Type B pancreatic cell (in vitro differentiated cells): ENCODE measurements around the gene LYPD3. TPM values are rescaled to one million over a fixed set of nuclear protein-coding genes. Genes with fewer than 3 reads are reported as not detected.

Source experiments
- DNase-seq: peaks from one replicate; pipeline ENCODE4 v3.0.0; 2021; ENCODE audit warnings: mixed read lengths; ENCODE audit not compliant: unreplicated experiment; ENCODE audit errors: extremely low spot score
- H3K27ac Mint-ChIP-seq: 2 replicates; pipeline ENCODE4 v1.8.0; 2021; ENCODE audit warnings: mild to moderate bottlenecking, mixed read lengths
- H3K27me3 Mint-ChIP-seq: 2 replicates; pipeline ENCODE4 v1.8.0; 2021; ENCODE audit warnings: mixed read lengths
- H3K36me3 Mint-ChIP-seq: 2 replicates; pipeline ENCODE4 v1.8.0; 2021; ENCODE audit warnings: mixed read lengths
- H3K4me1 Mint-ChIP-seq: one replicate; pipeline ENCODE4 v1.8.0; 2021; ENCODE audit warnings: mixed read lengths; ENCODE audit not compliant: unreplicated experiment
- H3K4me3 Mint-ChIP-seq: 2 replicates; pipeline ENCODE4 v1.8.0; 2021; ENCODE audit warnings: mild to moderate bottlenecking, mixed read lengths
- H3K9me3 Mint-ChIP-seq: 2 replicates; pipeline ENCODE4 v1.8.0; 2021; ENCODE audit warnings: mixed read lengths
- CTCF ChIP-seq: fragments of 200-600 bp; sonication (generic); conservative IDR thresholded peaks from 2 replicates; pipeline ENCODE4 v1.5.0; 2021; ENCODE audit warnings: antibody characterized with exemption, mild to moderate bottlenecking
- total RNA-seq: library from RNA; stranded (reverse); gene quantifications from 2 replicates; pipeline ENCODE4 v1.2.1, GENCODE V29; 2021; ENCODE audit warnings: low replicate concordance

The LYPD3 gene
- total RNA-seq, 1 donor from 2014 or later = 13.3 TPM

GRCh38 chr19:43422000-43422688, 43.3 kb downstream of the LYPD3 start:
- Mint-ChIP-seq H3K4me1 (no peaks in the 10 kb centered on the region), H3K36me3 (no peaks in the 10 kb centered on the region), H3K9me3 (no peaks in the 10 kb centered on the region), H3K27me3 (peaks cover 6% of the 10 kb centered on the region), H3K27ac (no peak overlapping the region), H3K4me3 (no peak overlapping the region)
- no peak for TF ChIP-seq CTCF
- DNase-seq = no peak

GRCh38 chr19:43420954-43421353, 44.5 kb downstream of the LYPD3 start:
- Mint-ChIP-seq H3K9me3 (no peaks in the 10 kb centered on the region), H3K4me3 (no peak overlapping the region), H3K27ac (no peak overlapping the region), H3K27me3 (peaks cover 6% of the 10 kb centered on the region), H3K36me3 (no peaks in the 10 kb centered on the region), H3K4me1 (no peaks in the 10 kb centered on the region)
- no peak for TF ChIP-seq CTCF
- no peak for DNase-seq

- no peak overlapping the region for H3K4me3 Mint-ChIP-seq
- TF ChIP-seq CTCF = no peak
- H3K27ac Mint-ChIP-seq = no peak overlapping the region
- no peaks in the 10 kb centered on the region for H3K9me3 Mint-ChIP-seq
- no peaks in the 10 kb centered on the region for H3K4me1 Mint-ChIP-seq
- H3K36me3 Mint-ChIP-seq = no peaks in the 10 kb centered on the region
- DNase-seq = no peak
- H3K27me3 Mint-ChIP-seq = peaks cover 6% of the 10 kb centered on the region
These were observed 48.3 kb downstream of the LYPD3 start for GRCh38 chr19:43416951-43417623.

GRCh38 chr19:43414554-43414953, 50.9 kb downstream of the LYPD3 start, which contains the start of gene TEX101:
Gene TEX101, plus strand, starts transcription at chr19:43414890. Its CDS starts 1,030 bp downstream, at chr19:43415920.
- peaks cover 3% of the 10 kb centered on the region for H3K27me3 Mint-ChIP-seq
- no peak within 1 kb of the TSS for H3K4me3 Mint-ChIP-seq
- no peaks in the 10 kb centered on the region for H3K36me3 Mint-ChIP-seq
- TF ChIP-seq CTCF = no peak
- DNase-seq = no peak
- no peaks in the 10 kb centered on the region for H3K4me1 Mint-ChIP-seq
- H3K27ac Mint-ChIP-seq = no peak within 1 kb of the TSS
- H3K9me3 Mint-ChIP-seq = no peaks in the 10 kb centered on the region

- Mint-ChIP-seq H3K9me3 (no peaks in the 10 kb centered on the region), H3K27ac (no peak overlapping the region), H3K4me3 (no peak overlapping the region), H3K27me3 (peaks cover 3% of the 10 kb centered on the region), H3K4me1 (no peaks in the 10 kb centered on the region), H3K36me3 (no peaks in the 10 kb centered on the region)
- no peak for DNase-seq
- TF ChIP-seq CTCF = no peak
These were observed 53.0 kb downstream of the LYPD3 start for GRCh38 chr19:43412441-43412840.

Other genes starting within 250 kb of the LYPD3 start
- not detected in 2 replicates for gene PSG9, start 196.1 kb downstream of the LYPD3 start, total RNA-seq
- 0.29 TPM in 1 of 2 replicates, not detected in the other for gene CD177, start 111.9 kb downstream of the LYPD3 start, total RNA-seq
- not detected in 2 replicates for gene TEX101, start 50.7 kb downstream of the LYPD3 start, total RNA-seq
- gene PHLDB3, start 39.1 kb upstream of the LYPD3 start, total RNA-seq = 37.9 and 114 TPM in 2 replicates
- 57.3 and 116 TPM in 2 replicates for gene ETHE1, start 61.6 kb upstream of the LYPD3 start, total RNA-seq
- gene ZNF575, start 67.6 kb upstream of the LYPD3 start, total RNA-seq = 1.8 and 2.6 TPM in 2 replicates
- gene XRCC1, start 109.9 kb upstream of the LYPD3 start, total RNA-seq = 33.0 and 63.7 TPM in 2 replicates
- 5.6 and 6.0 TPM in 2 replicates for gene PINLYP, start 110.2 kb upstream of the LYPD3 start, total RNA-seq
- gene IRGQ, start 130.5 kb upstream of the LYPD3 start, total RNA-seq = 37.1 and 41.5 TPM in 2 replicates
- 17.3 and 18.7 TPM in 2 replicates for gene ZNF576, start 131.0 kb upstream of the LYPD3 start, total RNA-seq
- 0.56 and 0.69 TPM in 2 replicates for gene SRRM5, start 146.5 kb upstream of the LYPD3 start, total RNA-seq
- 31.4 and 76.9 TPM in 2 replicates for gene ZNF428, start 154.0 kb upstream of the LYPD3 start, total RNA-seq
- gene CADM4, start 174.2 kb upstream of the LYPD3 start, total RNA-seq = 28.2 and 37.9 TPM in 2 replicates
- gene PLAUR, start 204.6 kb upstream of the LYPD3 start, total RNA-seq = 18.7 and 32.1 TPM in 2 replicates